GM12873 (cell line): ENCODE data around the gene SSTR5.

Source experiments
- TF ChIP-seq, protein P1 (sequence below): IDR thresholded peaks from 2 replicates; pipeline ENCODE4 v1.5.1; 2012; ENCODE audit warnings: low read depth, mild to moderate bottlenecking, moderate library complexity, low read length, control low read depth; ENCODE audit not compliant: insufficient read depth; ENCODE audit errors: missing control alignments

Gene SSTR5

DNA sequence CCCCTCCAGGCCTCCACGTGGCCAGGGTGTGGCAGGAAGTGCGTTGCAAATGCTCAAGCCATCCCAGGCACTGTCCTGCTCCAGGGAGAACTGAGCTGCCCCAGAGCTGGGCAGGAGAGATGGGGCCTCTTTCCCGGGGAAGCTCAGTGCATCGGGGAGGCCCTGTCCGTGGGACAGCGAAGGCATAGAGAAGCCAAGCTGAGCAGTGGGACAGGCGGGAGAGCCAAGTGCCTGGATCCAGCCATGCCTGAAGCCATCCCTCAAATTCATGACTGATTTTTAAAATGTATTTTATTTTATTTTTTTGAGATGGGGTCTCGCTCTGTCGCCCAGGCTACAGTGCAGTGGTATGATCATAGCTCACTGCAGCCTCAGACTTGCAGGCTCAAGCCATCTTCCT, 25.4 kb upstream of the SSTR5 start:
- TF ChIP-seq, protein P1, sequence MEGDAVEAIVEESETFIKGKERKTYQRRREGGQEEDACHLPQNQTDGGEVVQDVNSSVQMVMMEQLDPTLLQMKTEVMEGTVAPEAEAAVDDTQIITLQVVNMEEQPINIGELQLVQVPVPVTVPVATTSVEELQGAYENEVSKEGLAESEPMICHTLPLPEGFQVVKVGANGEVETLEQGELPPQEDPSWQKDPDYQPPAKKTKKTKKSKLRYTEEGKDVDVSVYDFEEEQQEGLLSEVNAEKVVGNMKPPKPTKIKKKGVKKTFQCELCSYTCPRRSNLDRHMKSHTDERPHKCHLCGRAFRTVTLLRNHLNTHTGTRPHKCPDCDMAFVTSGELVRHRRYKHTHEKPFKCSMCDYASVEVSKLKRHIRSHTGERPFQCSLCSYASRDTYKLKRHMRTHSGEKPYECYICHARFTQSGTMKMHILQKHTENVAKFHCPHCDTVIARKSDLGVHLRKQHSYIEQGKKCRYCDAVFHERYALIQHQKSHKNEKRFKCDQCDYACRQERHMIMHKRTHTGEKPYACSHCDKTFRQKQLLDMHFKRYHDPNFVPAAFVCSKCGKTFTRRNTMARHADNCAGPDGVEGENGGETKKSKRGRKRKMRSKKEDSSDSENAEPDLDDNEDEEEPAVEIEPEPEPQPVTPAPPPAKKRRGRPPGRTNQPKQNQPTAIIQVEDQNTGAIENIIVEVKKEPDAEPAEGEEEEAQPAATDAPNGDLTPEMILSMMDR, result no peak

DNA sequence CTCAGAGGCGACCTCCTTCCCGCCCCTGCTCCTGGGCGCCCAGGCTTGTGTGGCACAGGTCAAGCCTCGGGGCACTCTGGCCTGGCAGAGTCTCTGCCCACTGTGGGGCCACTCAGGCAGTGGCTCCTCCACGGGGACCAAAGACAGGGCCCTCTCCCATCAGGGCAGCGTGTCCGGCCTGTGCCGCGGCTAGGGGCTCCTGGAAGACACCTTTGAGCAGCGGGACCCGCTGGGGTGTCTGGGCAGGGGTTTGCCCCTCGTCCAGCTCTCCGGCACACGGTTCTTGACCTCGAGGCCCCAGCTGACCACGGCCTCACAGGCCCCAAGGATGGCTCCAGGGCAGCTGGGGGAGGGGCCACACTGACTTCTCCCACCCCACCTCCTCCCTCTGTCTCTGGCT, 24.7 kb upstream of the SSTR5 start:
- TF ChIP-seq, protein P1, result no peak

DNA sequence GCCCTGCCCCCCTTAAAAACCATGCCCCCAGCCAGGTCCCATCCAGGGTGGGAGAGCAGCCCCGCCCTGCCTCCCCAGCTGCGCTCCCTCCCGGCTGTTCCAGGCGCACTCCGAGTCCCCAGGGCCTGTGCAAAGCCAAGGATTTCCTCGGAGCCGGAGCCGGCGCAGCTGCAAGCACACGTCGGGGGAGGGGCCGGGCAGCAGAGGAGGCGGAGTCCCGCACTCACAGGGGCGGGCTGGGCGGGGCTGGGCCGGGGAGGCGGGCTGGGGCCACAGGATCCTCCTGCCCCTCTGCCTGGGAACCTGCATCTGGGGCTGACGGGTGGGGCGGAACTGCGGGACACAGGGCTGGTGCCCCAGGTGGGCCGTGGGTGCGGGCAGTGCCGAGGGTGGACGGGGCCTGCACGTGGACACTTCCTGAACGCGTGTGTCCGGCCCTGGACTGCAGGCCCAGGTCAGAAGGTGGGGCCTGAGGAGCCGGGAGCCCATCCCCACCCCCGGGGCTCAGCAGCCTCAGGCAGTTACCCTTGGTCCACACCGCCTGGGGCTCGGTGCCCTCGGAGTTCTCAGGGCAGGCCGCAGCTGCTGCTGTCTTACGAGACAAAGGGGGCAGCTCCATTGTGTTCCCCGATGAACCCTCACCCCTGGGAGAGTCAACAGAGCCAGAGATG, 24.0 kb upstream of the SSTR5 start:
- TF ChIP-seq, protein P1, result no peak

DNA sequence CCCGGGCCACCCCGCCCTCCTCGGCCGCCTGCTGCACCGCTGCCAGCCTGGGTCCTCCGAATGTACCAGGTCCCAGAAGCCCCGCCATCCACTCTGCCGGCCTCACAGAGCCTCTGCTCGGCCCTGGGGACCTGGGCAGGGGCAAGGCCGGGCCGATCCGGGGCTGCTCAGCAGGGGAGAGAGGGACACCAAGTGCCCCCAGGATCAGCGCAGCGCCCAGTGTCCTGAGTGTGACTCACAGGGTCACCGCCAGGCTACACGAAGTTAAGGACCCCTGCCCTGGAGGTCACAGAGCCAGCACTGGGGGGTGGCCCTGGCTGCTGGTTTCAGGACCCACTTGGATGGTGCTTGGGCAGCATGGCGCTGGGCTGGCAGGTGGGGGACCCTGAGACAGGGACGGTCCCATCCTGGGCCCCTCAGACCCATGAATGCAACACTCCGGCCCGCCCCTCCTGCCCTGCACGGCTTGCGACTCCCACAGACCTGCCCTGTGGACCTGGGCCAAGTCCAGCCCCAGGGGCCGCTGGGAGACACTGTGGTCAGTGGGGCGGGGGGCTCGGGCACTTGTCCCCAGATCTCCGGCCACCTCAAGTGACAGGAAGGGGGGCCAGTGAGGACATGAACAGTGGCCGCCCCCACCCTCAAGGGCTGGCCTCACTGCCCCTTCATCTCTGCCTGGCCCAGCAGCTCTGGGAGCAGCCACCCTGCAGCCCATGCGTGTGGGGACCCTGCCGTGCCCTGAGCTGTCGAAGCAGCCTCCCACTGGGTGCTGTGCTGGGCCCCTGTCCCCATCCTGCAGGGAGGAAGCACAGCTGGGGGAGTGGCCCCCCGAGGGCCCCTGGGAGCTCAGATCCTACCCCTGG, 23.2 kb upstream of the SSTR5 start:
- TF ChIP-seq, protein P1, result no peak

DNA sequence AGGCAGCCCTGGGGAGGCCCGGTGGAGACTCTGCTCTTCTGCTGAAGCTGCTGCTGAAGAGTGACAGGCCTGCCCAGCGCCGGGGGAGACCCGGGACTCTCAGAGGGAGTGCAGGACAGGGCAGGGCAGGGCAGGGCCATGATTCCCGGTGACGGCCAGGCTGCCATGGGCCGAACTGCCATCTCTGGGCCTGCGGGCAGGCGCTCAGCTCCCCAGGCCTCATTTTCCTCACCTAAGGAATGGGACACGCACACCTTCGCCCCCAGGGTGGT, 22.6 kb upstream of the SSTR5 start:
- TF ChIP-seq, protein P1, result no peak

DNA sequence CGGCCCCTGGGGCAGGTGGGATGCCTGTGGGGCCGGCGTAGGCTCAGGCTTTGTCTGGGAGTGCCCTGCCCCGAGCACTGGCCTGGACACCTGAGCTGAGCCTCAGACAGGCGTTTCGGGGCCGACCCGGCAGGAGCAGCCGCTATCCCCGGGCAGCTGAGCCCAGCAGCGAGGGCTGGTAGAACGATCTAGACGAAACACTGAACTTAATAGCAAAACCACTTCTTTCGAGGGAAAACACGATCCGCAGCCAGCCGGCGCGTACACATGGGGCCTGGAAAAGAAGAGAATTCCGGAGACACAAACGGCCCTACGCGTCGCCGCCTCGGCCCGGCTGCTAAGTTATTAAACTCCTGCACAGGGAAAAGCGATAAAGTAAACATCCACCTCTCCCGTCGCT, 22.0 kb upstream of the SSTR5 start:
- TF ChIP-seq, protein P1, result no peak

DNA sequence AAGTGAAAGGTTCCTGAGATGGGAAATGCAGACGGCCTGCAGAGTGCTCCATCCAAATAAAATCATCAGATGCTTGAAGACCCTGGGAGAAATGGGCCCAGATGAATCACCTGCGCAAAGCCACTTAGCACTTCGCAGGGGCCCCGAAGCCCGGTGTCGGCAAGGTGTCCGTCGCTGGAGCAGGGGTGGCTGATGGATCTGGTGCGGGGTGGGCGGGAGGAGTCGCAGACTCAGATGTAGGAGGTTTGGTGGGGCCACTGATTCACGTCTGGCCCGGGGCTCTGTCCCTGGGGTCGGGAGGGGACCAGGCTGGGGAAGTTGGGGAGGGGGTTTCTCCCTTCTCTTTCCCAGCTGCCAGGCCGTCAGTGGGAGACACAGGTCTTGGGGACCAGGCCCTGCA, 21.6 kb upstream of the SSTR5 start:
- TF ChIP-seq, protein P1, result no peak
